Measurements from ENCODE around the gene SEMA3B. TPM values are rescaled to one million over a fixed set of nuclear protein-coding genes. Genes with fewer than 3 reads are reported as not detected.

The SEMA3B gene
- total and polyA plus RNA-seq, 12 donors, result 14.9 to 46.7 (median 21.9) TPM

GRCh38 chr3:50237754-50238548 is 31.0 kb upstream of the SEMA3B start:
- Histone ChIP-seq H3K36me3 (peaks cover 0 to 29% (median 0%) of the 10 kb centered on the region in 9 donors), H3K27me3 (no peaks in the 10 kb centered on the region), H3K27ac (peak overlapping the region; percentile 86 to 100 (median 94)), H3K4me3 (peak overlapping the region; percentile 67 to 98 (median 90)), H3K4me1 (peaks cover 37 to 72% (median 61%) of the 10 kb centered on the region in 9 donors), H3K9me3 (no peaks in the 10 kb centered on the region)
- TF ChIP-seq, protein P1, sequence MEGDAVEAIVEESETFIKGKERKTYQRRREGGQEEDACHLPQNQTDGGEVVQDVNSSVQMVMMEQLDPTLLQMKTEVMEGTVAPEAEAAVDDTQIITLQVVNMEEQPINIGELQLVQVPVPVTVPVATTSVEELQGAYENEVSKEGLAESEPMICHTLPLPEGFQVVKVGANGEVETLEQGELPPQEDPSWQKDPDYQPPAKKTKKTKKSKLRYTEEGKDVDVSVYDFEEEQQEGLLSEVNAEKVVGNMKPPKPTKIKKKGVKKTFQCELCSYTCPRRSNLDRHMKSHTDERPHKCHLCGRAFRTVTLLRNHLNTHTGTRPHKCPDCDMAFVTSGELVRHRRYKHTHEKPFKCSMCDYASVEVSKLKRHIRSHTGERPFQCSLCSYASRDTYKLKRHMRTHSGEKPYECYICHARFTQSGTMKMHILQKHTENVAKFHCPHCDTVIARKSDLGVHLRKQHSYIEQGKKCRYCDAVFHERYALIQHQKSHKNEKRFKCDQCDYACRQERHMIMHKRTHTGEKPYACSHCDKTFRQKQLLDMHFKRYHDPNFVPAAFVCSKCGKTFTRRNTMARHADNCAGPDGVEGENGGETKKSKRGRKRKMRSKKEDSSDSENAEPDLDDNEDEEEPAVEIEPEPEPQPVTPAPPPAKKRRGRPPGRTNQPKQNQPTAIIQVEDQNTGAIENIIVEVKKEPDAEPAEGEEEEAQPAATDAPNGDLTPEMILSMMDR (IDR thresholded peaks at IDR 0.05), result no peak
- ATAC-seq (peak; percentile 35 to 71 (median 58)), DNase-seq (peak; percentile 87 to 88)
- intact Hi-C loops (cut with DNase I), result loop anchor here in 1 of 10 donors (5.0 kb wide), 1 partner anchor 84 kb away; the partner anchor contains the start of gene HYAL2
- WGBS, 2 donors, result 1% methylated on average over 31 of the region's 31 CpGs

DNA sequence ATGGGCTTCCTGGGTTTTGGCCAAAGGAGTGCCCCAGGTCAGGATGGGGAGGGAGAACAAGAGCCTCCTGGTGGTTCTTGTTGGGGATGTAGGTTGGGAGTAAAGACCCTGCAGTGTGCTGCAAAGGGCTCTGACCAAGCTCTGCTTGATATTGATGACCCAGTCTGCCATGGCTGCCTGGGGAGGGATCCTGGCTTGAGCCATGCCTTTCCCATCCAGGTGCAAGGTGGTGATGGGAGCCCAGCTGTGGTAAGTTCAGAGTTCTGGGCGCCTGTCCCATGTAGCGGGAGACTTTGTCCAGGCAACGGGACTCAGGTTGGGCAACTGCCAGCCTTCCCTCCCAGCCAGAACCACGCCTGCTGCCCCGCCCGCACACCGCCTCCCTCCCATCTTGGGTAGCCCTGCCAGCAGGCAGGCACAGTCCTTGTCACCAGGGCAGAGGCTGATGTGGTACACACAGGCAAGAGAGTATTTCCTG is 30.4 kb upstream of the SEMA3B start:
- H3K4me3 ChIP-seq, result peak overlapping the region; percentile 67 to 98 (median 90)
- H3K27me3 ChIP-seq, result no peaks in the 10 kb centered on the region
- 15 to 16% methylated on average over 7 of the region's 7 CpGs for WGBS, 2 donors
- DNase-seq (peak; percentile 88 to 89), ATAC-seq (peak; percentile 1 to 63 (median 40))
- H3K9me3 ChIP-seq, result no peaks in the 10 kb centered on the region
- H3K27ac ChIP-seq, result peak overlapping the region; percentile 86 to 100 (median 94)
- intact Hi-C loops (cut with DNase I), result loop anchor here in 1 of 10 donors (5.0 kb wide), 1 partner anchor 84 kb away; the partner anchor contains the start of gene HYAL2
- peaks cover 43 to 78% (median 66%) of the 10 kb centered on the region in 9 donors for H3K4me1 ChIP-seq
- TF ChIP-seq, protein P1 (IDR thresholded peaks at IDR 0.05), result peak in 1 of 9 donors; percentile 5
- peaks cover 0 to 31% (median 0%) of the 10 kb centered on the region in 9 donors for H3K36me3 ChIP-seq

- peaks cover 49 to 88% (median 77%) of the 10 kb centered on the region in 9 donors for H3K4me1 ChIP-seq
- H3K4me3 ChIP-seq, result peak overlapping the region in 4 of 10 donors; percentile 67 to 94 (median 92)
- H3K27ac ChIP-seq, result peak overlapping the region; percentile 22 to 100 (median 94)
- ATAC-seq (no peak), DNase-seq (no peak)
- H3K9me3 ChIP-seq, result no peaks in the 10 kb centered on the region
- TF ChIP-seq, protein P1 (IDR thresholded peaks at IDR 0.05), result no peak
- WGBS, 2 donors, result 66 to 70% methylated on average over 4 of the region's 4 CpGs
- intact Hi-C loops (cut with DNase I), result loop anchor here in 1 of 10 donors (5.0 kb wide), 1 partner anchor 83 kb away; the partner anchor contains the start of gene HYAL2
- no peaks in the 10 kb centered on the region for H3K27me3 ChIP-seq
- H3K36me3 ChIP-seq, result peaks cover 0 to 42% (median 0%) of the 10 kb centered on the region in 9 donors
These were observed 29.3 kb upstream of the SEMA3B start for GRCh38 chr3:50239649-50240048.

GRCh38 chr3:50241163-50241562 is 27.8 kb upstream of the SEMA3B start:
- WGBS, 2 donors, result 49 to 52% methylated on average over 4 of the region's 4 CpGs
- intact Hi-C loops (cut with DNase I), result no loop called here
- DNase-seq (no peak), ATAC-seq (no peak)
- Histone ChIP-seq H3K9me3 (no peaks in the 10 kb centered on the region), H3K36me3 (peaks cover 0 to 51% (median 0%) of the 10 kb centered on the region in 9 donors), H3K27ac (peak overlapping the region; percentile 83 to 100 (median 94)), H3K4me3 (peak overlapping the region in 3 of 10 donors; percentile 23 to 34 (median 29)), H3K27me3 (no peaks in the 10 kb centered on the region), H3K4me1 (peaks cover 63 to 93% (median 82%) of the 10 kb centered on the region in 9 donors)
- TF ChIP-seq, protein P1 (IDR thresholded peaks at IDR 0.05), result no peak

All from heart right ventricle (tissue), 16 donors.